H1 (cell line): Measurements from ENCODE around the gene TFB2M. TPM values are rescaled to one million over a fixed set of nuclear protein-coding genes. Genes with fewer than 3 reads are reported as not detected.

Experiments used
- CTCF ChIA-PET: fragments of 300-600 bp; sonication (Branson Sonifier 250); formaldehyde crosslinking; loops from one replicate; lab custom pipeline; 2021; ENCODE audit not compliant: partially characterized antibody; lab: Charles Lee
- POLR2A ChIA-PET: fragments of 300-600 bp; sonication (Branson Sonifier 250); formaldehyde crosslinking; loops from one replicate; lab custom pipeline; 2021; ENCODE audit warnings: inconsistent platforms; ENCODE audit not compliant: partially characterized antibody; lab: Charles Lee
- DNase-seq, 2 experiments: peaks; one replicate each; pipeline versions ENCODE4 v3.0.0 to v3.0.0-alpha.2; 2010 to 2022; ENCODE audit warnings: low spot score in 2 of 2, low read depth in 1 of 2, mixed read lengths in 1 of 2
- FAIRE-seq: peaks from 2 replicates; lab custom pipeline; 2011; peaks lifted over from hg19 to GRCh38; lab: Jason Lieb, UNC
- H2AFZ ChIP-seq: 2 replicates; pipeline ENCODE4 v1.8.1; 2012; ENCODE audit warnings: low read length, inconsistent platforms
- H2AK5ac ChIP-seq: 2 replicates; pipeline ENCODE4 v1.6.1; 2013; ENCODE audit warnings: low read depth, low read length
- H2BK120ac ChIP-seq: replicated peaks from 2 replicates; pipeline ENCODE3; 2013; ENCODE audit warnings: low read depth, low read length, inconsistent platforms
- H2BK12ac ChIP-seq: 2 replicates; pipeline ENCODE4 v1.6.1; 2013; ENCODE audit warnings: low read depth, low read length
- H2BK15ac ChIP-seq: 2 replicates; pipeline ENCODE4 v1.6.1; 2013; ENCODE audit warnings: low read length
- H2BK20ac ChIP-seq: 2 replicates; pipeline ENCODE4 v1.6.1; 2013; ENCODE audit warnings: low read length
- H2BK5ac ChIP-seq: 2 replicates; pipeline ENCODE4 v1.6.1; 2013; ENCODE audit warnings: low read depth, low read length
- H3K14ac ChIP-seq: 2 replicates; pipeline ENCODE4 v1.6.1; 2013; ENCODE audit warnings: inconsistent platforms; ENCODE audit not compliant: insufficient read length
- H3K18ac ChIP-seq: 2 replicates; pipeline ENCODE4 v1.6.1; 2013; ENCODE audit warnings: low read length; ENCODE audit errors: extremely low read depth
- H3K23ac ChIP-seq: 2 replicates; pipeline ENCODE4 v1.6.1; 2013; ENCODE audit warnings: inconsistent platforms; ENCODE audit not compliant: insufficient read length
- H3K23me2 ChIP-seq: 2 replicates; pipeline ENCODE4 v1.6.1; 2013; ENCODE audit warnings: low read depth, low read length
- H3K27ac ChIP-seq: 2 replicates; pipeline ENCODE4 v1.6.1; 2011; ENCODE audit warnings: low read depth, low read length, inconsistent platforms
- H3K27me3 ChIP-seq, 4 experiments: replicated peaks in 1 of 4; 1 replicate in 1 of 4; 2 replicates in 3 of 4; pipeline versions ENCODE4 v1.6.1 to v1.8.1; 2011 to 2013; ENCODE audit warnings: low read length in 3 of 4, mild to moderate bottlenecking in 3 of 4, inconsistent platforms in 2 of 4, mixed read lengths in 2 of 4, moderate library complexity in 1 of 4; ENCODE audit not compliant: control insufficient read depth in 3 of 4, insufficient read depth in 3 of 4; ENCODE audit errors: extremely low read depth in 1 of 4
- H3K36me3 ChIP-seq, 4 experiments: 2 replicates each; pipeline versions ENCODE4 v1.6.1 to v1.8.1; 2011 to 2013; ENCODE audit warnings: mild to moderate bottlenecking in 4 of 4, low read length in 3 of 4, moderate library complexity in 2 of 4, control low read depth in 1 of 4, inconsistent platforms in 1 of 4; ENCODE audit not compliant: insufficient read depth in 4 of 4, control insufficient read depth in 2 of 4
- H3K4ac ChIP-seq: replicated peaks from 2 replicates; pipeline ENCODE3; 2013; ENCODE audit warnings: low read length, low read depth, mixed read lengths, inconsistent platforms; ENCODE audit not compliant: insufficient read length
- H3K4me1 ChIP-seq, 4 experiments: replicated peaks in 1 of 4; 1 replicate in 1 of 4; 2 replicates in 3 of 4; pipeline versions ENCODE4 v1.6.1 to v1.8.1; 2011 to 2013; ENCODE audit warnings: low read length in 3 of 4, inconsistent platforms in 2 of 4, mixed read lengths in 1 of 4; ENCODE audit not compliant: insufficient read depth in 4 of 4, control insufficient read depth in 3 of 4
- H3K4me2 ChIP-seq, 2 experiments: 2 replicates each; pipeline versions ENCODE4 v1.6.1 to v1.8.1; 2011 to 2013; ENCODE audit warnings: low read depth in 2 of 2, low read length in 2 of 2, control low read depth in 1 of 2, inconsistent platforms in 1 of 2, mild to moderate bottlenecking in 1 of 2; ENCODE audit not compliant: insufficient read depth in 1 of 2
- H3K4me3 ChIP-seq, 4 experiments: fragments of 200-600, 300-600 bp in 1 of 4; sonication (generic), shearing (Covaris generic), sonication (Bioruptor Twin) in 1 of 4; 2 replicates each; pipeline versions ENCODE4 v1.5.1 to v1.8.1; 2011 to 2016; ENCODE audit warnings: low read length in 4 of 4, low read depth in 3 of 4, control low read depth in 2 of 4, inconsistent platforms in 2 of 4, mild to moderate bottlenecking in 2 of 4, mixed read lengths in 1 of 4, moderate library complexity in 1 of 4; ENCODE audit not compliant: insufficient read depth in 2 of 4; ENCODE audit errors: extremely low read depth in 1 of 4
- H3K56ac ChIP-seq: replicated peaks from 2 replicates; pipeline ENCODE3; 2013; ENCODE audit warnings: low read depth, mild to moderate bottlenecking, mixed read lengths, low read length, inconsistent platforms; ENCODE audit not compliant: insufficient read length
- H3K79me1 ChIP-seq: 2 replicates; pipeline ENCODE4 v1.6.1; 2013; ENCODE audit warnings: low read depth, low read length, control low read depth
- H3K79me2 ChIP-seq, 2 experiments: 2 replicates each; pipeline versions ENCODE4 v1.6.1 to v1.8.1; 2012 to 2013; ENCODE audit warnings: low read length in 2 of 2, mild to moderate bottlenecking in 2 of 2, inconsistent platforms in 1 of 2; ENCODE audit not compliant: insufficient read depth in 2 of 2, control insufficient read depth in 1 of 2
- H3K9ac ChIP-seq, 4 experiments: replicated peaks in 1 of 4; 1 replicate in 1 of 4; 2 replicates in 3 of 4; pipeline versions ENCODE4 v1.6.1 to v1.8.1; 2011 to 2013; ENCODE audit warnings: low read depth in 3 of 4, low read length in 3 of 4, control low read depth in 2 of 4, mild to moderate bottlenecking in 2 of 4, moderate library complexity in 2 of 4, inconsistent platforms in 1 of 4; ENCODE audit errors: extremely low read depth in 1 of 4
- H3K9me3 ChIP-seq, 2 experiments: 2 replicates each; pipeline versions ENCODE4 v1.6.1 to v1.8.1; 2012 to 2013; ENCODE audit warnings: mild to moderate bottlenecking in 2 of 2, moderate library complexity in 2 of 2, control low read depth in 1 of 2, inconsistent platforms in 1 of 2, low read depth in 1 of 2, low read length in 1 of 2, mixed read lengths in 1 of 2; ENCODE audit not compliant: insufficient read depth in 2 of 2
- H4K20me1 ChIP-seq, 2 experiments: replicated peaks in 1 of 2; 2 replicates each; pipeline versions ENCODE3 to v1.8.1; 2011 to 2013; ENCODE audit warnings: inconsistent platforms in 2 of 2, low read length in 2 of 2, mild to moderate bottlenecking in 1 of 2; ENCODE audit not compliant: insufficient read depth in 2 of 2, control insufficient read depth in 1 of 2
- H4K5ac ChIP-seq: 2 replicates; pipeline ENCODE4 v1.6.1; 2013; ENCODE audit warnings: low read length, low read depth, mixed read lengths, inconsistent platforms; ENCODE audit not compliant: insufficient read length
- H4K8ac ChIP-seq: 2 replicates; pipeline ENCODE4 v1.8.0; 2013; ENCODE audit warnings: mild to moderate bottlenecking, moderate library complexity, low read length, inconsistent platforms; ENCODE audit not compliant: insufficient read depth; ENCODE audit errors: extremely low read depth
- H4K91ac ChIP-seq: replicated peaks from 2 replicates; pipeline ENCODE3; 2013; ENCODE audit warnings: low read length, mixed read lengths, inconsistent platforms; ENCODE audit not compliant: insufficient read length
- SAP30 ChIP-seq: fragments of 300-600 bp; sonication (generic); IDR thresholded peaks from 2 replicates; pipeline ENCODE4 v1.7.1; 2012; ENCODE audit warnings: low read length, moderate library complexity, mild to moderate bottlenecking, inconsistent platforms; ENCODE audit not compliant: insufficient read depth, insufficient replicate concordance
- SIN3A ChIP-seq, 2 experiments: IDR thresholded peaks in 1 of 2; conservative IDR thresholded peaks in 1 of 2; 2 replicates each; pipeline ENCODE4 v1.6.1; 2011 to 2012; ENCODE audit warnings: low read length in 2 of 2, improper control_type of control experiment in 1 of 2, low read depth in 1 of 2, mild to moderate bottlenecking in 1 of 2
- SP2 ChIP-seq: IDR thresholded peaks from 2 replicates; pipeline ENCODE4 v1.6.1; 2012; ENCODE audit warnings: mild to moderate bottlenecking, low read length, inconsistent platforms
- ZNF274 ChIP-seq: IDR thresholded peaks from 2 replicates; pipeline ENCODE4 v1.7.0; 2012; ENCODE audit warnings: low read length, borderline replicate concordance; ENCODE audit errors: extremely low read depth
- WGBS, 2 experiments: shearing (Covaris generic) in 1 of 2; methylation state at CpG; one replicate each; pipeline versions ENCODE4 v1.1.6 to v1.1.7; 2013 to 2015; ENCODE audit warnings: low lambda C conversion rate in 2 of 2, mixed read lengths in 2 of 2, inconsistent platforms in 1 of 2, low coverage in 1 of 2, missing lambda C conversion rate in 1 of 2; ENCODE audit not compliant: insufficient replicate concordance in 2 of 2, insufficient coverage in 1 of 2, insufficient read length in 1 of 2; ENCODE audit errors: extremely low coverage in 1 of 2, missing lambda C conversion rate in 1 of 2; 5-methylcytosine and 5-hydroxymethylcytosine counted together
- polyA plus RNA-seq, 7 experiments: library from polyadenylated mRNA; depleted of rRNA in 3 of 7; stranded (reverse) in 5 of 7; unstranded in 2 of 7; fragments of >200 nt in 5 of 7; fragments of 200-250 nt in 2 of 7; gene quantifications; 1 replicate in 5 of 7; 2 replicates in 1 of 7; 4 replicates in 1 of 7; pipeline versions ENCODE4 v1.2.1 to v1.2.3, GENCODE V29; 2011 to 2013; ENCODE audit warnings: missing spikeins in 2 of 7, mixed read lengths in 2 of 7
- total RNA-seq: library from RNA; stranded (reverse); fragmentation: NEBNext Ultra II Directional; extraction: Animal tissue kit (Norgen Biotek cat#: 25700); gene quantifications from 2 replicates; pipeline ENCODE4 v1.2.1, GENCODE V29; 2021
- TF ChIP-seq, protein P1 (sequence below): IDR thresholded peaks from 2 replicates; pipeline ENCODE4 v1.6.1; 2012; ENCODE audit warnings: inconsistent platforms

TFB2M gene
- total and polyA plus RNA-seq, 2 of the 8 experiments (the other 6 are each of a cell fraction or from before 2014, with no cell fraction given), result 10.4 to 22.0 TPM

DNA sequence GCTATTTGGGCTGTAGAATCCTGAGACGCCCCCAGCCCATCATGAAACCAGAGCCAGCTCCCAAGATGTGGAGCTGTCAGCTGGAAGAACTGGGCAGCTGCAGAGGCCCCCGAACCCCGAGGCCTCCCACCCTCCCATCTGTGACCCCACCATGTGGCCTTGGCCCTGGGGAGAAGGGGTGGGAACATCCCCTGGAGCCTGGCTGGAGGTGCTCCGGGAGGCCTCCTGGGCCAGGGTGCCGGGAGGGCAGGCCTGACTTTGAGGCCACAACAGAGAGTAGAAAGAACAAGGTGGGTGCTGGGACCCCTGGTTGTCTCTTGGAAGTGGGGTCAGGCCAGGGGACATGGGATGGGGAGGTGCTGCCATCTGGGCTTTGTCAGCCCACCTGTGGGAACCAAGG lies 53.0 kb downstream of the TFB2M start:
- ChIA-PET POLR2A (no interaction called here), CTCF (no interaction called here)
- no peak overlapping the region for H3K4me3 ChIP-seq
- TF ChIP-seq SAP30, result no peak
- TF ChIP-seq ZNF274, result no peak
- no peak for TF ChIP-seq SP2
- TF ChIP-seq, protein P1, sequence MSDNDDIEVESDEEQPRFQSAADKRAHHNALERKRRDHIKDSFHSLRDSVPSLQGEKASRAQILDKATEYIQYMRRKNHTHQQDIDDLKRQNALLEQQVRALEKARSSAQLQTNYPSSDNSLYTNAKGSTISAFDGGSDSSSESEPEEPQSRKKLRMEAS, result no peak
- TF ChIP-seq SIN3A (conservative IDR thresholded peaks at IDR 0.05 in 1 of 2, IDR thresholded peaks at IDR 0.05 in 1 of 2; ENCODE audit: low read depth in 1 of 2, low read length in 2 of 2), result no peak

More for the DNA sequence above, 53.0 kb downstream of the TFB2M start:
- DNase-seq (no peak), FAIRE-seq (no peak)
- Histone ChIP-seq H3K23ac (no peak overlapping the region), H3K36me3 (no peaks in the 10 kb centered on the region), H3K79me2 (no peaks in the 10 kb centered on the region), H2AK5ac (no peak overlapping the region), H3K23me2 (no peaks in the 10 kb centered on the region), H3K56ac (no peak overlapping the region), H4K8ac (no peak overlapping the region), H3K9me3 (no peaks in the 10 kb centered on the region), H4K91ac (no peak overlapping the region), H3K18ac (no peak overlapping the region), H3K79me1 (no peaks in the 10 kb centered on the region), H2BK120ac (no peak overlapping the region), H2BK20ac (no peak overlapping the region), H2BK5ac (no peak overlapping the region), H3K4ac (no peak overlapping the region), H3K4me2 (no peak overlapping the region), H2BK15ac (no peak overlapping the region), H2BK12ac (no peak overlapping the region), H4K5ac (no peak overlapping the region), H3K27ac (no peak overlapping the region), H3K27me3 (no peaks in the 10 kb centered on the region), H3K14ac (no peak overlapping the region), H3K9ac (no peak overlapping the region), H4K20me1 (no peaks in the 10 kb centered on the region), H3K4me1 (no peaks in the 10 kb centered on the region), H2AFZ (no peak overlapping the region)
- 90% methylated on average over 5 of the region's 5 CpGs; no CpG with 5 or more reads in 1 of the 2 experiments for WGBS, 2 experiments
